ENCODE results near the gene ARMC7. TPM values are rescaled to one million over a fixed set of nuclear protein-coding genes. Genes with fewer than 3 reads are reported as not detected.

The ARMC7 gene
- total and polyA plus RNA-seq, 2 of the 13 experiments (the other 11 are each of a cell fraction or from before 2014, with no cell fraction given): 3.9 to 4.2 TPM

- TF ChIP-seq ZBTB10 (CRISPR knock-in tag; IDR thresholded peaks at IDR 0.05; ENCODE audit: borderline replicate concordance) (no peak; the same call in 1 of the 2 replicates), RFXAP (CRISPR knock-in tag; IDR thresholded peaks at IDR 0.05; ENCODE audit: borderline replicate concordance) (no peak), ZNF235 (CRISPR knock-in tag; IDR thresholded peaks at IDR 0.05; ENCODE audit: borderline replicate concordance) (no peak), TGIF2 (CRISPR knock-in tag; IDR thresholded peaks at IDR 0.05) (0 out of 2 replicates have a peak, but pooled peaks have one; percentile 64), ZNF496 (CRISPR knock-in tag; IDR thresholded peaks at IDR 0.05; ENCODE audit: insufficient replicate concordance) (no peak), ZNF138 (CRISPR knock-in tag; IDR thresholded peaks at IDR 0.05; ENCODE audit: low read depth) (no peak), ZNF776 (CRISPR knock-in tag; IDR thresholded peaks at IDR 0.05) (no peak), MEIS2 (CRISPR knock-in tag; IDR thresholded peaks at IDR 0.05) (no peak), IRF2 (CRISPR knock-in tag; IDR thresholded peaks at IDR 0.05) (0 out of 2 replicates have a peak, but pooled peaks have one; percentile 31), SOX13 (IDR thresholded peaks at IDR 0.05) (no peak), SOX13 (CRISPR knock-in tag; conservative IDR thresholded peaks at IDR 0.05 in 1 of 2, IDR thresholded peaks at IDR 0.05 in 1 of 2) (peak in 1 of 2 experiments; percentile 36; a peak in 1 of 4 replicates), ZNF660 (CRISPR knock-in tag; IDR thresholded peaks at IDR 0.05; ENCODE audit: borderline replicate concordance, low read depth) (no peak), ZSCAN21 (CRISPR knock-in tag; IDR thresholded peaks at IDR 0.05; ENCODE audit: borderline replicate concordance) (peak; percentile 61; the same call in 1 of the 2 replicates), ZFP90 (CRISPR knock-in tag; IDR thresholded peaks at IDR 0.05; ENCODE audit: borderline replicate concordance) (no peak; the same call in 1 of the 2 replicates), ZNF674 (CRISPR knock-in tag; IDR thresholded peaks at IDR 0.05; ENCODE audit: low read depth) (0 out of 2 replicates have a peak, but pooled peaks have one; percentile 29), KDM3A (CRISPR knock-in tag; IDR thresholded peaks at IDR 0.05; ENCODE audit: low read depth) (no peak), HNRNPLL (IDR thresholded peaks at IDR 0.05; ENCODE audit: low read depth, low read length, poor library complexity, severe bottlenecking) (no peak), TCF7 (IDR thresholded peaks at IDR 0.05; ENCODE audit: low read depth) (peak; percentile 78)
- TF ChIP-seq, protein P1, sequence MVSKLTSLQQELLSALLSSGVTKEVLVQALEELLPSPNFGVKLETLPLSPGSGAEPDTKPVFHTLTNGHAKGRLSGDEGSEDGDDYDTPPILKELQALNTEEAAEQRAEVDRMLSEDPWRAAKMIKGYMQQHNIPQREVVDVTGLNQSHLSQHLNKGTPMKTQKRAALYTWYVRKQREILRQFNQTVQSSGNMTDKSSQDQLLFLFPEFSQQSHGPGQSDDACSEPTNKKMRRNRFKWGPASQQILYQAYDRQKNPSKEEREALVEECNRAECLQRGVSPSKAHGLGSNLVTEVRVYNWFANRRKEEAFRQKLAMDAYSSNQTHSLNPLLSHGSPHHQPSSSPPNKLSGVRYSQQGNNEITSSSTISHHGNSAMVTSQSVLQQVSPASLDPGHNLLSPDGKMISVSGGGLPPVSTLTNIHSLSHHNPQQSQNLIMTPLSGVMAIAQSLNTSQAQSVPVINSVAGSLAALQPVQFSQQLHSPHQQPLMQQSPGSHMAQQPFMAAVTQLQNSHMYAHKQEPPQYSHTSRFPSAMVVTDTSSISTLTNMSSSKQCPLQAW (CRISPR knock-in tag; IDR thresholded peaks at IDR 0.05): peak; percentile 55; the same call in 1 of the 2 replicates
- TF ChIP-seq, protein P2, sequence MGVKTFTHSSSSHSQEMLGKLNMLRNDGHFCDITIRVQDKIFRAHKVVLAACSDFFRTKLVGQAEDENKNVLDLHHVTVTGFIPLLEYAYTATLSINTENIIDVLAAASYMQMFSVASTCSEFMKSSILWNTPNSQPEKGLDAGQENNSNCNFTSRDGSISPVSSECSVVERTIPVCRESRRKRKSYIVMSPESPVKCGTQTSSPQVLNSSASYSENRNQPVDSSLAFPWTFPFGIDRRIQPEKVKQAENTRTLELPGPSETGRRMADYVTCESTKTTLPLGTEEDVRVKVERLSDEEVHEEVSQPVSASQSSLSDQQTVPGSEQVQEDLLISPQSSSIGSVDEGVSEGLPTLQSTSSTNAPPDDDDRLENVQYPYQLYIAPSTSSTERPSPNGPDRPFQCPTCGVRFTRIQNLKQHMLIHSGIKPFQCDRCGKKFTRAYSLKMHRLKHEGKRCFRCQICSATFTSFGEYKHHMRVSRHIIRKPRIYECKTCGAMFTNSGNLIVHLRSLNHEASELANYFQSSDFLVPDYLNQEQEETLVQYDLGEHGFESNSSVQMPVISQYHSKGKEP (CRISPR knock-in tag; IDR thresholded peaks at IDR 0.05): no peak
- TF ChIP-seq, protein P3, sequence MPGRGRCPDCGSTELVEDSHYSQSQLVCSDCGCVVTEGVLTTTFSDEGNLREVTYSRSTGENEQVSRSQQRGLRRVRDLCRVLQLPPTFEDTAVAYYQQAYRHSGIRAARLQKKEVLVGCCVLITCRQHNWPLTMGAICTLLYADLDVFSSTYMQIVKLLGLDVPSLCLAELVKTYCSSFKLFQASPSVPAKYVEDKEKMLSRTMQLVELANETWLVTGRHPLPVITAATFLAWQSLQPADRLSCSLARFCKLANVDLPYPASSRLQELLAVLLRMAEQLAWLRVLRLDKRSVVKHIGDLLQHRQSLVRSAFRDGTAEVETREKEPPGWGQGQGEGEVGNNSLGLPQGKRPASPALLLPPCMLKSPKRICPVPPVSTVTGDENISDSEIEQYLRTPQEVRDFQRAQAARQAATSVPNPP (CRISPR knock-in tag; IDR thresholded peaks at IDR 0.05): no peak
These were observed 23.1 kb upstream of the ARMC7 start (continued) for GRCh38 chr17:75086496-75087181.
